Calu3 (cell line): ENCODE data around the gene ZC3H13. TPM values are rescaled to one million over a fixed set of nuclear protein-coding genes. Genes with fewer than 3 reads are reported as not detected.
A peak's percentile ranks its signal among the peaks of the same experiment; 100 is the strongest.

Experiments used
- BruUV-seq: library from RNA; stranded (reverse); fragments of 400-500 nt; replicated peaks from 2 replicates; lab custom pipeline; 2021; lab: Mats Ljungman, UMichigan
- CTCF ChIA-PET: fragments of 300-600 bp; sonication (Branson Sonifier 250); formaldehyde crosslinking; loops from one replicate; lab custom pipeline; 2022; ENCODE audit warnings: antibody characterized with exemption; lab: Charles Lee
- DNase-seq: peaks from one replicate; pipeline ENCODE4 v3.0.0; 2022
- H3K27ac Mint-ChIP-seq: one replicate; pipeline ENCODE4 v1.8.0; 2022; ENCODE audit warnings: mixed read lengths; ENCODE audit not compliant: unreplicated experiment
- H3K27me3 Mint-ChIP-seq: one replicate; pipeline ENCODE4 v1.8.0; 2022; ENCODE audit warnings: mixed read lengths; ENCODE audit not compliant: unreplicated experiment
- H3K36me3 Mint-ChIP-seq: one replicate; pipeline ENCODE4 v1.8.0; 2022; ENCODE audit warnings: mild to moderate bottlenecking, moderate library complexity, mixed read lengths; ENCODE audit not compliant: insufficient read depth, unreplicated experiment
- H3K4me1 Mint-ChIP-seq: one replicate; pipeline ENCODE4 v1.8.0; 2022; ENCODE audit warnings: mild to moderate bottlenecking, low read depth, mixed read lengths; ENCODE audit not compliant: unreplicated experiment
- H3K4me3 Mint-ChIP-seq: one replicate; pipeline ENCODE4 v1.8.0; 2022; ENCODE audit warnings: mild to moderate bottlenecking, low read depth, moderate library complexity, mixed read lengths; ENCODE audit not compliant: unreplicated experiment
- H3K9me3 Mint-ChIP-seq: one replicate; pipeline ENCODE4 v1.8.0; 2022; ENCODE audit warnings: low read depth, mixed read lengths; ENCODE audit not compliant: unreplicated experiment
- CTCF ChIP-seq: fragments of 200-600 bp; IDR thresholded peaks from one replicate; pipeline ENCODE4 v1.8.0; 2022; ENCODE audit warnings: antibody characterized with exemption; ENCODE audit not compliant: unreplicated experiment
- intact Hi-C: fragments of 100-400 bp; cut with micrococcal nuclease; formaldehyde crosslinking; loops from one replicate; pipeline ENCODE4 v1.10.0; 2022; ENCODE audit not compliant: unreplicated experiment
- total RNA-seq: library from RNA; stranded (reverse); gene quantifications from 2 replicates; pipeline ENCODE4 v1.2.3, GENCODE V29; 2022

The ZC3H13 gene
- total RNA-seq, 1 experiment from 2014 or later = 28.5 TPM

- CTCF ChIA-PET = no interaction called here
- DNase-seq = no peak
- Mint-ChIP-seq H3K4me1 (no peaks in the 10 kb centered on the region), H3K36me3 (peaks cover 16% of the 10 kb centered on the region), H3K27ac (peak overlapping the region; percentile 69), H3K4me3 (peak overlapping the region; percentile 82), H3K27me3 (no peaks in the 10 kb centered on the region), H3K9me3 (no peaks in the 10 kb centered on the region)
- TSS peak; percentile 87 for BruUV-seq
- intact Hi-C loops = loop anchor here (5.0 kb wide), 1 partner anchor 74 kb away; no protein-coding TSS in a partner anchor
- TF ChIP-seq CTCF = no peak
Measured at GRCh38 chr13:46053162-46054012, 841 bp upstream of the ZC3H13 start.

GRCh38 chr13:46051968-46052318 is 603 bp downstream of the ZC3H13 start:
- Mint-ChIP-seq H3K9me3 (no peaks in the 10 kb centered on the region), H3K27me3 (no peaks in the 10 kb centered on the region), H3K36me3 (peaks cover 16% of the 10 kb centered on the region), H3K4me3 (peak overlapping the region; percentile 82), H3K4me1 (no peaks in the 10 kb centered on the region), H3K27ac (peak overlapping the region; percentile 69)
- CTCF ChIA-PET = interaction anchor here (1.0 kb wide), 1 partner anchor 74 kb away, joined by 3 read pairs; no protein-coding TSS in a partner anchor
- no peak for TF ChIP-seq CTCF
- DNase-seq = no peak
- no TSS peak for BruUV-seq
- intact Hi-C loops = loop anchor here (5.0 kb wide), 1 partner anchor 75 kb away; no protein-coding TSS in a partner anchor

- CTCF ChIA-PET = no interaction called here
- Mint-ChIP-seq H3K36me3 (peaks cover 16% of the 10 kb centered on the region), H3K4me3 (no peak overlapping the region), H3K27me3 (no peaks in the 10 kb centered on the region), H3K27ac (no peak overlapping the region), H3K9me3 (no peaks in the 10 kb centered on the region), H3K4me1 (no peaks in the 10 kb centered on the region)
- TF ChIP-seq CTCF = no peak
- no peak for DNase-seq
- intact Hi-C loops = loop anchor here (5.0 kb wide), 1 partner anchor 77 kb away; no protein-coding TSS in a partner anchor
- no TSS peak for BruUV-seq
Measured at GRCh38 chr13:46050771-46051170, 1.8 kb downstream of the ZC3H13 start.

- intact Hi-C loops = no loop called here
- H3K27ac Mint-ChIP-seq = no peak overlapping the region
- CTCF ChIA-PET = no interaction called here
Measured at GRCh38 chr13:46045424-46045823, 7.1 kb downstream of the ZC3H13 start.

More at GRCh38 chr13:46045424-46045823, 7.1 kb downstream of the ZC3H13 start:
- H3K36me3 Mint-ChIP-seq = peaks cover 7% of the 10 kb centered on the region
- no peak for DNase-seq
- TF ChIP-seq CTCF = no peak
- H3K4me3 Mint-ChIP-seq = no peak overlapping the region
- no peaks in the 10 kb centered on the region for H3K27me3 Mint-ChIP-seq
- no peaks in the 10 kb centered on the region for H3K9me3 Mint-ChIP-seq
- H3K4me1 Mint-ChIP-seq = no peaks in the 10 kb centered on the region
- no TSS peak for BruUV-seq
